Naive B cell (primary cell): ENCODE measurements around the gene TRA2A. TPM values are rescaled to one million over a fixed set of nuclear protein-coding genes. Genes with fewer than 3 reads are reported as not detected.
"Not testable (repeated sequence)": the region's sequence is repeated elsewhere in the genome, so short reads cannot be mapped to it uniquely, and the experiment has no call there.

ENCODE experiments used
- ATAC-seq, 2 donors: fragments of 150-1000 bp; cut with Tn5 transposase; 2 replicates each; pipeline ENCODE4 v1.10.0; 2021; ENCODE audit warnings: low read depth in 2 of 2, mild to moderate bottlenecking in 2 of 2, moderate library complexity in 2 of 2
- DNase-seq: peaks from one replicate; pipeline ENCODE4 v3.0.0; 2022
- H3K27ac Mint-ChIP-seq, 6 donors: one replicate each; pipeline ENCODE4 v1.8.0; 2020 to 2022; ENCODE audit warnings: mild to moderate bottlenecking in 6 of 6, mixed read lengths in 6 of 6, moderate library complexity in 5 of 6, inconsistent platforms in 2 of 6
- H3K27me3 Mint-ChIP-seq, 3 donors: one replicate each; pipeline ENCODE4 v1.8.0; 2021 to 2022; ENCODE audit warnings: mixed read lengths in 3 of 3, mild to moderate bottlenecking in 1 of 3
- H3K36me3 Mint-ChIP-seq, 2 donors: one replicate each; pipeline ENCODE4 v1.8.0; 2020 to 2022; ENCODE audit warnings: mixed read lengths in 2 of 2, inconsistent platforms in 1 of 2, mild to moderate bottlenecking in 1 of 2
- H3K4me1 Mint-ChIP-seq, 3 donors: one replicate each; pipeline ENCODE4 v1.8.0; 2020 to 2022; ENCODE audit warnings: mixed read lengths in 3 of 3, inconsistent platforms in 1 of 3, mild to moderate bottlenecking in 1 of 3, moderate library complexity in 1 of 3
- H3K4me3 Mint-ChIP-seq, 8 donors: one replicate each; pipeline ENCODE4 v1.8.0; 2020 to 2022; ENCODE audit warnings: mild to moderate bottlenecking in 8 of 8, mixed read lengths in 8 of 8, moderate library complexity in 8 of 8, inconsistent platforms in 2 of 8
- H3K9me3 Mint-ChIP-seq, 7 donors: one replicate each; pipeline ENCODE4 v1.8.0; 2020 to 2022; ENCODE audit warnings: mixed read lengths in 7 of 7, mild to moderate bottlenecking in 5 of 7, inconsistent platforms in 2 of 7, moderate library complexity in 1 of 7
- polyA plus RNA-seq, 6 donors: library from polyadenylated mRNA; unstranded; fragments of 300-500 nt; fragmentation: Illumina TruSeq; gene quantifications; one replicate each; pipeline ENCODE4 v1.2.3, GENCODE V29; 2021; ENCODE audit warnings: low read depth in 6 of 6

Gene TRA2A
- polyA plus RNA-seq, 6 donors from 2014 or later: 47.2 to 82.3 (median 55.9) TPM

DNA sequence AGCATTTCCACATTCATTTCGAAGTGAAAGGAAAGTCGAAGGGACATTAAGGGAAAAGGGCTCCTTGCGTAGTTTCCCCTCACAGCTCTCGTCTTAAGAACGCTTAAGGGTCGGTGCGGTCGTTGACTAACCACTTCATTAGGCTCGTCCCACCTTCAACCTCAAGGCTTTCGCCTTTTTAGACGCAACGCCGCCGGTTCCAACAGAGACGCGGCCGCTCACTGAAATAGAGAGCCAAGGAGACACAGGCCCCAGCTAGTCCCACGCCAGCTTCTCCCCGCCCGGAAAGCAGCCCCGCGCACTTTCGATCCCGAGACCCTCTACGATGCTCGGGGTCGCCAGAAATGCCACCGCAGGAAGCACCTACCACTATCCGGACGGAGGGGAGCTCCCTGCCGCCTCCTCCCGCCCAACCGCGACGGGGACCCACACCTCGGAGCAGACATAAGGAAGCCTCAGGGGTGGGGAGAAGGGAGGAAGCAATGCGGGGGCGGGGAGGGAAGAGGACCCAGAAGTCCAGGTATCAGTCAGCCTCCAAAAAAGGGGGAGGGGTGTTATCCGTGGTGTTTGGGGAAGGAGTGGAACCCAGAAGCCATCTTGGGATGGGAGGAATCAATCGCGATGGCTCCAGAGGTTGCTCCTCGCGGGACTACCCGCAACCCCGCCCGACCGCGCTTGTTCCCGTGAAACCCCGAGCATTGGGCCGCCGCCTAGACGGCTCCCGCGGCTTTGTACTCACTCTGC is 559 bp downstream of the TRA2A start:
- Mint-ChIP-seq H3K27me3 (no peaks in the 10 kb centered on the region), H3K27ac (peak overlapping the region; percentile 99 to 100 (median 100)), H3K4me1 (peaks cover 29 to 58% (median 53%) of the 10 kb centered on the region in 3 donors), H3K9me3 (peaks cover 0 to 1% (median 0%) of the 10 kb centered on the region in 7 donors), H3K36me3 (peaks cover 0 to 4% of the 10 kb centered on the region in 2 donors), H3K4me3 (peak overlapping the region; percentile 95 to 100 (median 100))
- peak; percentile 49 for DNase-seq
- peak; percentile 19 to 20 for ATAC-seq

DNA sequence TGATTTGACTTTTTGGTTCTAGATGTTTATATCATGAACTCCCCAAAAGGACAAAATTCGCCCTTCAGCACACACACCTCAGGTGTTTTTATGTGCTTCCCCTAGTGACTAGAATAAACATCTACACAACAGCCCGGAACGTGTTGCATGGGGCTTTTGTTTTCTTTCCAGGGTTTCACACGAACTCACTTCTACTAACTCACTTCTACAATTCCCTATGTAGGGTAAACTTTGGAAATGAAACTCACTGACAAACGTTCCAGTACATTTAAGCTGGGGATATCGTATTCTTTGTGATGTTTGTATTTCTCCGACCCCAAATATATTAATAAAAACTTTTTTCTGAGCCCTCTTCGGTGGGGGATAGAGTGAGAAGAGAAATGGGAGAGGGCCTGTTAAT is 1.4 kb downstream of the TRA2A start:
- DNase-seq: peak; percentile 60
- H3K27ac Mint-ChIP-seq: peak overlapping the region; percentile 99 to 100 (median 100)
- peak overlapping the region; percentile 95 to 100 (median 100) for H3K4me3 Mint-ChIP-seq
- peak; percentile 49 to 54 for ATAC-seq
- H3K27me3 Mint-ChIP-seq: no peaks in the 10 kb centered on the region
- peaks cover 0 to 1% (median 0%) of the 10 kb centered on the region in 7 donors for H3K9me3 Mint-ChIP-seq
- peaks cover 0 to 4% of the 10 kb centered on the region in 2 donors for H3K36me3 Mint-ChIP-seq
- H3K4me1 Mint-ChIP-seq: peaks cover 29 to 66% (median 57%) of the 10 kb centered on the region in 3 donors

DNA sequence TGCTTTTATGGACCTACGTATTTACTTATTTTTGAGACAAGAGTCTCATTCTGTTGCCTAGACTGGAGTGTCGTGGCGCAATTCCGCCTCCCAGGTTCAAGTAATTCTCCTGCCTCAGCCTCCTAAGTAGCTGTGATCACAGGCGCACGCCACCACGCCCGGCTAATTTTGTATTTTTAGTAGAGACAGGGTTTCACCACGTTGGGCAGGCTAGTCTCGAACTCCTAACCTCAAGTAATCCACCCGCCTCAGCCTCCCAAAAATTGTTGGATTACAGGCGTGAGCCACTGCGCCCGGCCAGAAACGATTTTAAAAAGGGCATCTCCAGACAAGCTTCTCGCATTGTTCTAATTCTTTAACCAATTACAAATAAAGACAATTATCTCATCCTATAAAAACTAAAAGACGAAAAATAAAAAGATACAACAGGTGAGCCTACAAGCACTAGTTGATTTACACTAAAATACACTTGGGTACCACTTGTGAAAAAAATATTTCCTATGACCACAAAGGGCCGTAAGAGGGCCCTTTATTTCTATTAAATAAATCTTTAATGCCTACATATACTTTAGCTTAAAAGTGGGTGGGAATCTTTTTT is 2.4 kb downstream of the TRA2A start:
- Mint-ChIP-seq H3K9me3 (peaks cover 0 to 1% (median 0%) of the 10 kb centered on the region in 7 donors), H3K27ac (peak overlapping the region; percentile 78 to 100 (median 96)), H3K4me1 (peaks cover 35 to 77% (median 67%) of the 10 kb centered on the region in 3 donors), H3K4me3 (peak overlapping the region; percentile 46 to 100 (median 88)), H3K27me3 (no peaks in the 10 kb centered on the region), H3K36me3 (peaks cover 0 to 4% of the 10 kb centered on the region in 2 donors)
- ATAC-seq: no peak
- DNase-seq: no peak

DNA sequence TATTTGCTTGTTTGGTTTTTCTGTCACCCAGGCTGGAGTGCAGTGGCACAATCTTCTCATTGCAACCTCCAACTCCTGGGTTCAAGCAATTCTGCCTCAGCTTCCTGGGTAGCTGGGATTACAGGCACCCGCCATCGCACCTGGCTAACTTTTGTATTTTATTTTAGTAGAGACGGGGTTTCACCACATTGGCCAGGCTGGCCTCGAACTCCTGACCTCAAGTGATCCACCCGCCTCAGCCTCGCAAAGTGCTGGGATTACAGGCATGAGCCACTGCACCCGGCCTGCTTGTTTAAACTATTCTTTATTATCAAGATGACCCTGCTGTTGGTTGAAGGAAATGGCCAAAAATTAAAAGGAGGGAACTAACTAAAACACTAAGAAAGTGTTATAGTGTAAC is 6.2 kb downstream of the TRA2A start:
- Mint-ChIP-seq H3K4me1 (peaks cover 49 to 78% (median 76%) of the 10 kb centered on the region in 3 donors), H3K36me3 (peaks cover 0 to 13% of the 10 kb centered on the region in 2 donors), H3K27ac (peak overlapping the region in 2 of 6 donors; percentile 59 to 65), H3K4me3 (peak overlapping the region in 3 of 8 donors; percentile 7 to 12 (median 9))
- not testable (repeated sequence) for H3K27me3 Mint-ChIP-seq, DNase-seq, H3K9me3 Mint-ChIP-seq, ATAC-seq

DNA sequence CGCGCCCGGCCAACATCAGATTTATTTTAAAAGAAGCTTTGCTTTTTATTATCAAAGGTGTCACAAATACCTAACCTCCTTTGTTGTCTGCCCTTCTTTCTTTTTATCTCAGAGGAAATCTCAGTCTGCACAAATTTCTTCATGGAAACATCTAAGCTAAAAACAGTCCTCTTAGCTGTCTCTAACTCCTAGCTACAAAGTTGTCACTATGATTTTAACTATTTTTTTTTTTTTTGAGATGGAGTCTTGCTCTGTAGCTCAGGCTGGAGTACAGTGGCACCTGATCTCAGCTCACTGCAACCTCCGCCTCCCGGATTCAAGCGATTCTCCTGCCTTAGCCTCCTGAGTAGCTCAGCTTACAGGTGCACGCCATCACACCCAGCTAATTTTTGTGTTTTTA is 7.3 kb downstream of the TRA2A start:
- ATAC-seq: no peak

DNA sequence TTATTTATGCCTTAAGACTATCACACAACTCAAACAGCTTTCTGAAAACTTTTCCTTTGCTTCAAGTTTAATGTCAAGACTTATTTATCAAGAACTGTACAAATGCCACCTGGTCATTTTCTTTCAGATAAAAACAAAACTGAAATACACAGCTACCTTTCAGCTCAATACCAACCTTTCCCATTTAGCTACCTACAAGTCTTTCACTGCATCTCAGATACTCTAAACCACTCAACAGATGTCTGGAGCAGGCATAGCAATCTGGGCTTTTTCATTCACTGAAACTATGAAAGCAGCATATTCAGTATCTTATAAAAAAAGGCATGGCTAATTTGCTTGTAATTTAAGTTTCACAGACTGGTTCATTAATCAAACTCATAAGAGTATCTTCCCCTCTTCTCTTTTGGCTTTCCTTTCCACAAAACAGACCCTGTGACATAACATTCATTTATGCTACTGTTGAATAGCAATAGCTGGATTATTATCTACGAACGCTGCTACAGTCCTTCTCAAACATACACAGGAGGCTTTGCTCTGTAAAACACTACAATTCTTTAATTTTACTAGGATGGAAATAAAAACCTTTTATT is 8.2 kb downstream of the TRA2A start:
- H3K9me3 Mint-ChIP-seq: no peaks in the 10 kb centered on the region
- peaks cover 44 to 59% (median 56%) of the 10 kb centered on the region in 3 donors for H3K4me1 Mint-ChIP-seq
- H3K4me3 Mint-ChIP-seq: no peak overlapping the region
- ATAC-seq (no peak), DNase-seq (no peak)
- H3K27me3 Mint-ChIP-seq: no peaks in the 10 kb centered on the region
- peaks cover 7 to 14% of the 10 kb centered on the region in 2 donors for H3K36me3 Mint-ChIP-seq
- peak overlapping the region in 3 of 6 donors; percentile 12 to 37 (median 13) for H3K27ac Mint-ChIP-seq

More for the DNA sequence above, 7.3 kb downstream of the TRA2A start:
- H3K36me3 Mint-ChIP-seq: peaks cover 0 to 11% of the 10 kb centered on the region in 2 donors
- peak overlapping the region in 3 of 6 donors; percentile 59 to 81 (median 81) for H3K27ac Mint-ChIP-seq
- no peak for DNase-seq
- peaks cover 43 to 68% (median 65%) of the 10 kb centered on the region in 3 donors for H3K4me1 Mint-ChIP-seq
- peak overlapping the region in 2 of 8 donors; percentile 22 to 35 for H3K4me3 Mint-ChIP-seq
- H3K9me3 Mint-ChIP-seq: no peaks in the 10 kb centered on the region
- no peaks in the 10 kb centered on the region for H3K27me3 Mint-ChIP-seq

DNA sequence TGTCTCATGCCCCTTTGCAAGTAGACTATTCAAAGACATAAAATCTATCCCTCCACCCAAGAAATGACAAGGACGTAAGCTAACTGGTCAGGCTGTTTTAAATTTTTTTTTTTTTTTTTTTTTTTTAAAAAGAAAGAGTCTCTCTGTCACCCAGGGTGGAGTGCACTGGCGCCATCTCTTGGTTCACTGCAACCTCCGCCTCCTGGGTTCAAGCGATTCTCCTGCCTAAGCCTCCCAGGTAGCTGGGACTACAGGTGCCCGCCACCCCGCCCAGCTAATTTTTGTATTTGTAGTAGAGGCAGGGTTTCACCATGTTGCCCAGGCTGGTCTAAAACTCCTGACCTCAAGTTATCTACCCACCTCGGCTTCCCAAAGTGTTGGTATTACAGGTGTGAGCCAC is 11.2 kb downstream of the TRA2A start:
- DNase-seq: no peak
- Mint-ChIP-seq H3K9me3 (peaks cover 0 to 5% (median 0%) of the 10 kb centered on the region in 7 donors), H3K27ac (no peak overlapping the region), H3K27me3 (no peaks in the 10 kb centered on the region), H3K36me3 (peaks cover 16 to 25% of the 10 kb centered on the region in 2 donors), H3K4me3 (no peak overlapping the region), H3K4me1 (peaks cover 29 to 41% (median 32%) of the 10 kb centered on the region in 3 donors)
- ATAC-seq: peak in 1 of 2 donors; percentile 18

DNA sequence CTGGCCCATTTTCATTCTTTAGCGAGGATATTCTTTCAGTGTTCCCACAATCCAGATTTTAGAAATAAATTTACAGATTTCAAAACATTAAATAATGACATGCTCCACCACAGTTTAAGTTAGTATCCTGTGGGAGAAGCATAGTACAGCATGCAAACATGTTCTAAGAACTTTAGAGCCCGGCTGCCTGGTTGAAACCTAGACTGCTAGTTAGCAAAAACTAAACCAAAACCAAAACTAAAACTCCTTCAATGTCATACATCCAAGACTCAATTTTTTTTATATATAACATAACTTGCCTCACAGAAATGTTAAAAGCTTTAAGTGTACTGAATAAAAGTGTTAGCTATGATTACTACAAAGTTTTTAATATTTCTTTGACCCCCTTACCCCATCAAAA is 17.0 kb downstream of the TRA2A start:
- H3K4me1 Mint-ChIP-seq: peaks cover 2 to 10% (median 5%) of the 10 kb centered on the region in 3 donors
- peaks cover 0 to 5% (median 0%) of the 10 kb centered on the region in 7 donors for H3K9me3 Mint-ChIP-seq
- no peaks in the 10 kb centered on the region for H3K27me3 Mint-ChIP-seq
- DNase-seq (no peak), ATAC-seq (peak; percentile 40 to 46)
- H3K27ac Mint-ChIP-seq: peak overlapping the region in 2 of 6 donors; percentile 47 to 85
- no peak overlapping the region for H3K4me3 Mint-ChIP-seq
- H3K36me3 Mint-ChIP-seq: peaks cover 24 to 38% of the 10 kb centered on the region in 2 donors

DNA sequence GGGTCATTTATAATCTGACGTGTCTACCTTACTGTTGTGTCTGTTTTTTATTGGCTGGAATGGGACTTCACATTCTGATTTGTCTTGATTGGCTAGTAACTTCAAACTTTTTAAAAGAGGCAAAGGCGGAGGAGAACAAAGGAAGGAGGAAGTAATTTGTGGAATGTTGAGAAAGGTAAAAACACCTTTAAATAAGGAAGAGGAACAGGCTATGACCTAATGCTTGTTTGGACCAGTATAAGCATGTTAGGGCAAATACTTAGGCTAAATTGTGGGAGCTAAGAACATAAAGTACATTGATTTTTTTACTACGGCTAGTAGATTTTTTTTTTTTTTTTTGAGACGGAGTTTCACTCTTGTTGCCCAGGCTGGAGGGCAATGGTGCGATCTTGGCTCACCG is 18.0 kb downstream of the TRA2A start:
- H3K4me3 Mint-ChIP-seq, DNase-seq, H3K4me1 Mint-ChIP-seq, ATAC-seq, H3K9me3 Mint-ChIP-seq, H3K27me3 Mint-ChIP-seq: not testable (repeated sequence)
- Mint-ChIP-seq H3K27ac (peak overlapping the region in 1 of 6 donors; percentile 19), H3K36me3 (peaks cover 27 to 39% of the 10 kb centered on the region in 2 donors)

DNA sequence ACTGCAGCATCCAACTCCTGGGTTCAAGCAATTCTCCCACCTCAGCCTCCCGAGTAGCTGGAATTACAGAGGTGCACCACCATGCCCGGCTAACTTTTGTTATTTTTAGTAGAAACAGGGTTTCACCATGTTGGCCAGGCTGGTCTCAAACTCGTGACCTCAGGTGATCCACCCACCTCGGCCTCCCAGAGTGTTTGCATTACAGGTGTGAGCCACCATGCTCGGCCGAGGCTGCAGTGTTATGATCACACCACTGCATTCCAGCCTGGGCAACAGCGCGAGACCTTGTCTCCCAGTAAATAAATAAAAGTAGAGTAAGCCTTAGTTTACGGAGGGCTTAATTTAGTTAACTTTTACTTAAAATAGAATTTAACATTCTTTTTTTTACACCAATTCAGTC is 37.8 kb downstream of the TRA2A start:
- H3K27me3 Mint-ChIP-seq: no peaks in the 10 kb centered on the region
- no peaks in the 10 kb centered on the region for H3K36me3 Mint-ChIP-seq
- H3K9me3 Mint-ChIP-seq: no peaks in the 10 kb centered on the region
- H3K27ac Mint-ChIP-seq: no peak overlapping the region
- H3K4me1 Mint-ChIP-seq: peaks cover 0 to 13% (median 5%) of the 10 kb centered on the region in 3 donors
- ATAC-seq (no peak), DNase-seq (no peak)
- no peak overlapping the region for H3K4me3 Mint-ChIP-seq

DNA sequence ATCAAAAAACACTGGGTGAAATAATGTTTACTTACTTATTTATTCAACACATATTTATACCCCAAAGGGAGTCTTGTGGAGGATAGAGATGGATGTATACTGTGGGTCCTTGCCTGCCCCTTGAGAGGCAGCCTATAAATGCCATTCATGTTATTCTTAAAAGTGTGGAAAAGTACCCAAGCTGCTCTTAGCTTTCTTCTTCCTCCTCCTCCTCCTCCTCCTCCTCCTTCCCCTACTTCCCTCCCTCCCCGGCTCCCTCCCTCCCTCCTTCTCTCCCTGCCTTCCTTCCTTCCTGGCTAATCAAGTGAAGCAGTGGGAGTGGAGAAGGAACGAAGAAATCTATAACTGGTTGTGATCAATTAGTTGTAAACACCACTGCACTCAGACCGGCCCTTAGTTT is 40.3 kb downstream of the TRA2A start:
- DNase-seq: no peak
- Mint-ChIP-seq H3K36me3 (no peaks in the 10 kb centered on the region), H3K4me1 (peaks cover 0 to 13% (median 5%) of the 10 kb centered on the region in 3 donors), H3K4me3 (peak overlapping the region; percentile 22 to 92 (median 86)), H3K27me3 (no peaks in the 10 kb centered on the region), H3K9me3 (no peaks in the 10 kb centered on the region), H3K27ac (peak overlapping the region in 2 of 6 donors; percentile 33 to 78)
- ATAC-seq: no peak

DNA sequence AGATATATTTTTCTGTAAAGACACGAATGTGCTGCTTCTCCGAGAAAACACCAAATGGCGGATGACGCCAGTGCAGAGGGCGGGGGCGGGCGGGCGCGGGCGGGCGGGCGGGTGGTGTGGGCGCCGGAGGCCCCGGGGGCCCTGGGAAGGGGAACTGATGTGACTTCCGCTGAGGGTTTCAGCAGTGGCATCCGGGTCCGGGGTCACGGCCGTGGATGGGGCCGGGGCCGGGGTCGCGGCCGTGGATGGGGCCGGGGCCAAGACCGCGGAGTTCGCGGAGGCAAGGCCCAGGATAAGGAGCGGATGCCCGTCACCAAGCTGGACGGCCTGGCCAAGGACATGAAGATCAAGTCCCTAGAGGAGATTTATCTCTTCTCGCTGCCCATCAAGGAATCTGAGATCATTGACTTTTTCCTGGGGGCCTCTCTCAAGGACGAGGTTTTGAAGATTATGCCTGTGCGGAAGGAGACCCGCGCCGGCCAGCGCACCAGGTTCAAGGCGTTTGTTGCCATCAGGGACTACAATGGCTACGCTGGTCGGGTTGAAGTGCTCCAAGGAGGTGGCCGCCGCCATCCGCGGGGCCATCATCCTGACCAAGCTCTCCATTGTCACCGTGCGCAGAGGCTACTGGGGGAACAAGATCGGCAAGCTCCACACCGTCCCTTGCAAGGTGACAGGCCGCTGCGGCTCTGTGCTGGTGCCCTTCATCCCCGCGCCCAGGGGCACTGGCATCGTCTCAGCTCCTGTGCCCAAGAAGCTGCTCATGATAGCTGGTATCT is 41.2 kb downstream of the TRA2A start:
- peak; percentile 67 for DNase-seq
- peak overlapping the region; percentile 60 to 88 (median 81) for H3K27ac Mint-ChIP-seq
- H3K27me3 Mint-ChIP-seq: no peaks in the 10 kb centered on the region
- H3K36me3 Mint-ChIP-seq: no peaks in the 10 kb centered on the region
- peak overlapping the region; percentile 74 to 92 (median 88) for H3K4me3 Mint-ChIP-seq
- H3K9me3 Mint-ChIP-seq: no peaks in the 10 kb centered on the region
- peaks cover 0 to 13% (median 5%) of the 10 kb centered on the region in 3 donors for H3K4me1 Mint-ChIP-seq
- ATAC-seq: peak; percentile 98 to 99

DNA sequence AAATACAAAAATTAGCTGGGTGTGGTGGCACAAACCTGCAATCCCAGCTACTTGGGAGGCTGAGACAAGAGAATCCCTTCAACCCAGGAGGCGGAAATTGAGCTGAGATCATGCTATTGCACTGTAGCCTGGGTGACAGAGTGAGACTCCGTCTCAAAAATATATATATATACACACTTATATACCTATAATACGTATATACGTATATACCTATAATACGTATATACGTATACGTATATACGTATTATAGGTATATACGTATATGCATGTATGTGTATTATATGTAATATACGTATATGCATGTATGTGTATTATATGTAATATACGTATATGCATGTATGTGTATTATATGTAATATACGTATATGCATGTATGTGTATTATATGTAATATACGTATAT is 43.1 kb downstream of the TRA2A start:
- not testable (repeated sequence) for ATAC-seq, H3K4me3 Mint-ChIP-seq, DNase-seq, H3K27me3 Mint-ChIP-seq, H3K9me3 Mint-ChIP-seq, H3K36me3 Mint-ChIP-seq, H3K27ac Mint-ChIP-seq
- H3K4me1 Mint-ChIP-seq: peaks cover 0 to 13% (median 5%) of the 10 kb centered on the region in 3 donors
